K562 (cell line): Measurements from ENCODE around the gene PPL. TPM values are rescaled to one million over a fixed set of nuclear protein-coding genes. Genes with fewer than 3 reads are reported as not detected.

ENCODE experiments used
- CBX3 ChIP-seq, 2 experiments: IDR thresholded peaks; 1 replicate in 1 of 2; 2 replicates in 1 of 2; pipeline ENCODE4 v1.6.1; 2012; ENCODE audit warnings: inconsistent platforms in 2 of 2, low read length in 2 of 2, borderline replicate concordance in 1 of 2, control low read depth in 1 of 2
- CHD1 ChIP-seq: fragments of 200-600 bp; sonication (generic); IDR thresholded peaks from one replicate; pipeline ENCODE4 v1.6.1; 2012; ENCODE audit warnings: mild to moderate bottlenecking, moderate library complexity, low read length, inconsistent platforms
- DNMT1 ChIP-seq: fragments of 450-650 bp; IDR thresholded peaks from 2 replicates; pipeline ENCODE4 v1.6.1; 2016; ENCODE audit warnings: antibody characterized with exemption, mild to moderate bottlenecking
- E2F8 ChIP-seq: fragments of 450-650 bp; IDR thresholded peaks from 2 replicates; pipeline ENCODE4 v1.7.1; 2018; ENCODE audit warnings: mild to moderate bottlenecking, low read depth; ENCODE audit not compliant: partially characterized antibody
- NR2F6 ChIP-seq: fragments of 450-650 bp; formaldehyde crosslinking; IDR thresholded peaks from 2 replicates; pipeline ENCODE4 v1.4.0; 2020; ENCODE audit warnings: mild to moderate bottlenecking
- NR4A1 ChIP-seq, 2 experiments: fragments of 250-450 bp in 1 of 2; fragments of 450-650 bp in 1 of 2; sonication (Bioruptor Pico) in 1 of 2; IDR thresholded peaks; 2 replicates each; pipeline versions ENCODE4 v1.4.0 to v1.6.1; 2016 to 2020; ENCODE audit warnings: mild to moderate bottlenecking in 2 of 2, missing compliant biosample characterization in 1 of 2, missing genetic modification characterization in 1 of 2, moderate library complexity in 1 of 2
- POLR3A ChIP-seq: IDR thresholded peaks from 2 replicates; pipeline ENCODE4 v1.6.1; 2011; ENCODE audit warnings: borderline replicate concordance, mild to moderate bottlenecking, moderate library complexity; ENCODE audit not compliant: insufficient read length, insufficient read depth; ENCODE audit errors: extremely low read depth
- SMARCE1 ChIP-seq: fragments of 450-650 bp; IDR thresholded peaks from 2 replicates; pipeline ENCODE4 v1.7.1; 2016; ENCODE audit warnings: mild to moderate bottlenecking
- STAT6 ChIP-seq: sonication (generic); formaldehyde crosslinking; IDR thresholded peaks from 2 replicates; pipeline ENCODE4 v1.8.1; 2023; ENCODE audit warnings: mild to moderate bottlenecking, missing genetic modification reagents
- TSC22D4 ChIP-seq: fragments of 450-650 bp; IDR thresholded peaks from 2 replicates; pipeline ENCODE4 v1.6.1; 2016; ENCODE audit warnings: missing genetic modification characterization, missing biosample characterization, control low read depth
- ZEB2 ChIP-seq: fragments of 450-650 bp; IDR thresholded peaks from 2 replicates; pipeline ENCODE4 v1.6.1; 2016
- ZFP1 ChIP-seq: fragments of 450-650 bp; formaldehyde crosslinking; IDR thresholded peaks from 2 replicates; pipeline ENCODE4 v1.4.0; 2020; ENCODE audit warnings: mild to moderate bottlenecking, mixed read lengths
- ZNF253 ChIP-seq: fragments of 250-450 bp; sonication (Bioruptor Pico); conservative IDR thresholded peaks from 2 replicates; pipeline ENCODE4 v1.6.1; 2021; ENCODE audit warnings: mild to moderate bottlenecking
- ZNF609 ChIP-seq: sonication (generic); formaldehyde crosslinking; IDR thresholded peaks from 2 replicates; pipeline ENCODE4 v1.8.1; 2023; ENCODE audit warnings: missing genetic modification reagents, mild to moderate bottlenecking, borderline replicate concordance
- polyA plus RNA-seq, 8 experiments: library from polyadenylated mRNA; depleted of rRNA in 4 of 8; stranded (reverse) in 5 of 8; unstranded in 3 of 8; fragments of >200 nt; fragmentation: Nextera tagmentation in 2 of 8; fragmentation: Illumina TruSeq in 1 of 8; extraction: Ambion mirVana in 2 of 8; extraction: Trizol in 1 of 8; gene quantifications; 2 replicates each; pipeline versions ENCODE4 v1.2.1 to v1.2.3, GENCODE V29; 2011 to 2014; ENCODE audit warnings: inconsistent platforms in 1 of 8, missing spikeins in 1 of 8
- total RNA-seq, 7 experiments: library from RNA; depleted of rRNA in 6 of 7; stranded (reverse); fragments of >200 nt in 6 of 7; fragmentation: Illumina TruSeq in 2 of 7; extraction: Trizol in 2 of 7; gene quantifications; 2 replicates each; pipeline versions ENCODE4 v1.2.1 to v1.2.3, GENCODE V29; 2011 to 2021; ENCODE audit warnings: low replicate concordance in 1 of 7
- TF ChIP-seq, protein P1 (sequence below): fragments of 250-450 bp; sonication (Bioruptor Pico); IDR thresholded peaks from 2 replicates; pipeline ENCODE4 v1.8.0; 2022; ENCODE audit warnings: inconsistent platforms, mild to moderate bottlenecking, moderate library complexity, borderline replicate concordance

PPL gene
- total and polyA plus RNA-seq, 9 of the 15 experiments (the other 6 are each of a cell fraction or from before 2014, with no cell fraction given) = 0.01 to 0.15 (median 0.07) TPM; not detected in 3

- TF ChIP-seq E2F8 (no peak), NR2F6 (CRISPR knock-in tag) (no peak), ZFP1 (CRISPR knock-in tag) (no peak), NR4A1 (CRISPR knock-in tag; IDR thresholded peaks at IDR 0.05) (no peak; the same call in 1 of the 2 replicates), NR4A1 (tag; IDR thresholded peaks at IDR 0.05) (no peak), CHD1 (no peak), POLR3A (no peak), ZNF253 (CRISPR knock-in tag) (no peak), ZEB2 (no peak), SMARCE1 (no peak), DNMT1 (no peak), CBX3 (IDR thresholded peaks at IDR 0.05; ENCODE audit: borderline replicate concordance in 1 of 2, low read length in 2 of 2) (no peak), STAT6 (CRISPR knock-in tag) (no peak), TSC22D4 (tag) (no peak), ZNF609 (CRISPR knock-in tag) (no peak)
- TF ChIP-seq, protein P1, sequence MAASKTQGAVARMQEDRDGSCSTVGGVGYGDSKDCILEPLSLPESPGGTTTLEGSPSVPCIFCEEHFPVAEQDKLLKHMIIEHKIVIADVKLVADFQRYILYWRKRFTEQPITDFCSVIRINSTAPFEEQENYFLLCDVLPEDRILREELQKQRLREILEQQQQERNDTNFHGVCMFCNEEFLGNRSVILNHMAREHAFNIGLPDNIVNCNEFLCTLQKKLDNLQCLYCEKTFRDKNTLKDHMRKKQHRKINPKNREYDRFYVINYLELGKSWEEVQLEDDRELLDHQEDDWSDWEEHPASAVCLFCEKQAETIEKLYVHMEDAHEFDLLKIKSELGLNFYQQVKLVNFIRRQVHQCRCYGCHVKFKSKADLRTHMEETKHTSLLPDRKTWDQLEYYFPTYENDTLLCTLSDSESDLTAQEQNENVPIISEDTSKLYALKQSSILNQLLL (CRISPR knock-in tag) = no peak
Observed at GRCh38 chr16:4846901-4847773, 89.8 kb downstream of the PPL start, which contains the start of the genes GLYR1 and UBN1 (continued).
